Measurements from ENCODE around the gene MILR1.
"Not testable (repeated sequence)": the region's sequence is repeated elsewhere in the genome, so short reads cannot be mapped to it uniquely, and the experiment has no call there.

The MILR1 gene

DNA sequence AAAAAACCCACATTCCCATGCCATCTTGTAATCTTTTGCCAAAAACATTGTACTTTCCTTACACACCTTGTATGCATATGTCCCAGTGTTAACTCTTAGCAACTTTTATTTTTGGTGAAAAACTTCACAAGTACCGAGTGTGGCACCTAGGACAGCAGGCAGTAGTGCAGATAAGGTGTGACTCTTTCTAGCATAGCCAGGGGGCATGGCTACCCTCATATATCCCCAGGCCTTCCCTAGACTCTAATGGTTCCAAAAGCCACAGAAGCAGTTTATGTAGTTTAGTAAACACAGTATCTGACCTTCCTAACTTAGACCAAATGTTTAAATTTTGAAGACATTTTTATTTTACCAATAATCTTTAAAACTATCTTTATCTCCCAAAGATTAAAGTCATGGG is 20.5 kb upstream of the MILR1 start:
- no peak for DNase-seq

DNA sequence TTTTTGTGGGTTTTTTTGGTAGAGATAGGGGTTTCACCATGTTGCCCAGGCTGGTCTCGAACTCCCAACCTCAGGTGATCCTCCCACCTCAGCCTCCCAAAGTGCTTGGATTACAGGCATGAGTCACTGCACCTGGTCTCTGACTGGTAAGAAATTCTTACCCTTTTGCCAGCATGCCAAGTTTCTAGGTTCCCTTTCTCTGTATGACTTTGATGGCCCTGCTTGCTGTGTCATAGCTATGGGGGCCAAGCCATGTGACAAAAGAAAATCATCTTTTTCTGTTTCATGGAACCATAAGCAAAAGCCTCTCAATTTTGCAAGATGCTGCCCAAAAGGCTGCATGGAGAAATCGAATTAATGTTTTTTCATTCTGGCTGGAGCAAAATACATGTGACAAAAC is 18.9 kb upstream of the MILR1 start:
- DNase-seq, result not testable (repeated sequence)

DNA sequence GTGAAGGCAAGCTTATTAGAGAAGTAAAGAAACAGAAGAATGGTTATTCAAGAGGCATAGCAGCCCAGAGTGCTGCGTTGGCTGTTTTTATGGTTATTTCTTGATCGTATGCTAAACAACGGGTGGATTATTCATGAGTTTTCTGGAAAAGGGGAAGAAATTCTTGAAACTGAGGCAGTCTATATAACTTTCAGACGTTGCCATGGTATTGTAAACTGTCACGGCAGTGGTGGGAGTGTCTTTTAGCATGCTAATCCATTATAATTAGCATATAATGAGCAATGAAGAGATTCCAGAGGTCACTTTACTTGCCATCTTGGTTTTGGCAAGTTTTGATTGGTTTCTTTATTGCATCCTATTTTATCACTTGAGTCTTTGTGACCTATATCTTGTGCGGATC is 17.4 kb upstream of the MILR1 start:
- DNase-seq, result no peak

DNA sequence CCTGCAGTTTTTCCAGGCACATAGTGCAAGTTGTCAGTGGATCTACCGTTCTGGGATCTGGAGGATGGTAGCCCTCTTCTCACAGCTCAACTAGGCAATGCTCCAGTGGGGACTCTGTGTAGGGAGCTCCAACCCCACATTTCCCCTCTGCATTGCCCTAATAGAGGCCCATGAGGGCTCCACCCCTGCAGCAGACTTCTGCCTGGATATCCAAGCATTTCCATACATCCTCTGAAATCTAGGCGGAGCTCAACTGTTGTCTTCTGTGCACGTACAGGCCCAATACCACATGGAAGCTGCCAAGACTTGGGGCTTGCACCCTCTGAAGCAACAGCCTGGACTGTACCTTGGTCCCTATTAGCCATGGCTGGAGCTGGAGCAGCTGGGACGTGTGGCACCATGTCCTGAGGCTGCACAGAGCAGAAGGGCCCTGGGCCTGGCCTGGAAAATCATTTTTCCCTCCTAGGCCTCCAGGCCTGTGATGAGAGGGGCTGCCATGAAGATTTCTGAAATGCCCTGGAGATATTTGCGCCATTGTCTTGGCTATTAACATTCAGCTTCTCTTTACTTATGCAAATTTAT is 10.9 kb upstream of the MILR1 start:
- no peak for DNase-seq

DNA sequence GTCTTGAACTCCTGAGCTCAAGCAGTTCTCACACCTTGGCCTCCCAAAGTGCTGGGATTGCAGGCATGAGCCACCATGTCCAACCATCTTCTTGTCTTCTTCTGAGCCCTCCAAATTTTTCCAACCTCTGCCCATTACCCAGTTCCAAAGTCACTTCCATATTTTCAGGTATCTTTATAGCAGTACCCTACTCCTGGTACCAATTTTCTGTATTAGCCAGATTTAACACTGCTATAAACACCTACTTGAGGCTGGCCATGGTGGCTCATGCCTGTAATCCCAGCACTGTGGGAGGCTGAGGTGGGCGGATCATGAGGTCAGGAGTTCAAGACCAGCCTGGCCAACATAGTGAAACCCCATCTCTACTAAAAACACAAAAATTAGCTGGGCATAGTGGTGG is 9.4 kb upstream of the MILR1 start:
- not testable (repeated sequence) for DNase-seq

DNA sequence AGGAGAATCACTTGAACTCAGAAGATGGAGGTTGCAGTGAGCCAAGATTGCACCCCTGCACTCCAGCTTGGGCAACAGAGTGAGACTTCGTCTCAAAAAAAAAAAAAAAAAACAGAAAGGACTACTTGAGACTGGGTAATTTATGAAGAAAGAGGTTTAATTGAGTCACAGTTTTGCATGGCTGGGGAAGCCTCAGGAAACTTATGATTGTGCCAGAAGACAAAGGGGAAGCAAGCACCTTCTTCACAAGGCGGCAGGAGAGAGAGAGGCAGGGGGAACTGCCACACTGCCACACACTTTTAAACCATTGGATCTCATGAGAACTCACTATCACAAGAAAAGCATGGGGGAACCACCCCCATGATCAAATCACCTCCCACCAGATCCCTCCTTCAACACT is 9.0 kb upstream of the MILR1 start:
- no peak for DNase-seq

DNA sequence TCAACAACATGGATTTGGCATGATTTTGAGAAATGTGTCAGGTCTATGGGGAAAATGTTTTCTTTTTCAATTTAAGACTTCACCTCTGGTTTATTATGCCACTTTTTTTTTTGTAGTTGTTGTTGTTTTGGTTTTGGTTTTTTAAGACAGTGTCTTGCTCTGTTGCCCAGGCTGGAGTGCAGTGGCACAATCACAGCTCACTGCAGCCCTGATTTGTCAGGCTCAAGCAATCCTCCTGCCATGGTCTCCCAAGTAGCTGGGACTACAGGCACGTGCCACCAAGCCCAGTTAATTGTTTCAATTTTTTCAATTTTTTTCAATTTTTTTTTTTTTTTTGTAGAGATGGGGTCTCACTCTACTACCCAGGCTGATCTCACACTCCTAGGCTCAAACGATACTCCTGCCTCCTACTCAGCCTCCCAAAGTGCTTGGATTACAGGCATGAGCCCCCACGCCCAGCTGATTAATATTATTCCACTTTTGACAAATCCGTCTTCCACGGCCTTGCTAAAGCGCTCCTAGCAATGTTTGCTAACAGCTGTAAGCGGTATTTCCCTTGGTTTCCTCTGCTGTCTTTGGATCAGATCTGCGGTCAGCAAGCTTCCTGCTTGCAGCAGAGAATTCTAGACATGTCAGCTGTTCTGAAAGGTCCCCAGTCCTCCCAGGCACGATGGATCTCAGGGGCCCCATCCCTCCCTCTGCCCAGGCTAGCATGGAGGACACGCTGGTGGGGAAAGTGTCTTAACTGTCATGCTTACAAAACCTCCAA is 7.0 kb upstream of the MILR1 start:
- no peak for DNase-seq

DNA sequence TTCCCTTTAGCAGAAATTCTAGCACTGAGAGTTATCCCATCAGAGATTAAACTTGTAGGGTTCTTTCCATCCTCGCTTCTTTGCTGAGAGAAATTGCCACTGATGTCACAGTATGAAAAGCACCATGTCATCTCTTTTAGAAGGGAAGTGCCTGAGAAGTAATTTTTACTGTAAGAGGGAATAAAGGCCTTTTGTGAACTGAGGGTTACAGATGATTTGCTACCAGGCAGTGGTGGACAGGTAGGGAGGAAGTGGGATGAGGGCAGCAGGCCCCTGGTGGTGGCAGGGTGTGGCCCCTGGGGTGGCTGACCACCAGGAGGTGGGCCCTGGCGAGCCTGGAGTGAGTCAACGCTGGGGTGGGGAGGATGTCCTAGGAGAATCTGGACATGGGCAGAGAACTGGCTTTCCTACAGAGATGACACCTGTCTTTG is 6.4 kb upstream of the MILR1 start:
- no peak for DNase-seq

DNA sequence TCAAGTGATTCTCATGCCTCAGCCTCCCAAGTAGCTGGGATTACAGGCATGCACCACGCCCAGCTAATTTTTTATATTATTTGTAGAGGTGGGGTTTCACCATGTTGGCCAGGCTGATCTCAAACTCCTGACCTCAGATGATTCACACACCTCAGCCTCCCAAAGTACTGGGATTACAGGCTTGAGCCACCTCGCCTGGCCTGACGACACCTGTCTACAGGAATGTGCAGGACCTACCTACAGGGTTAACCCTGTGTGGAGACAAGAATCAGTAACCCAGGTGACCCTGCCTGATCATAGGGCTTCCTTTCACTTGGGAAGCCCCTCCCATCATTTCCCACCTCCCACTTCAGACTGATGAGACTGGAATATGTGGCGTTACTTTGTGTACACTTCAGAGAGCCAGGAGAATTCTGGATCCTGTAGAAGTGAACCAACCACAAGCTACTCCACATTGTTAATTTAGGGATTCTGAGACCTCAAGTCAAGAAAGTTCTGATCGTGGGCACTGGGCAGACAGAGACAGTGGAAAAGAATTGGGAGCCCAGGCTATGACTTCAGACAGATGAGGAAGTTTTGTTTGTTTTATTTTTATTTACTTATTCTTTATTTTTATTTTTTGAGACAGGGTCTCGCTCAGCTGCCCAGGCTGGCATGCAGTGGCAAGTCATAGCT is 5.7 kb upstream of the MILR1 start:
- DNase-seq, result no peak

DNA sequence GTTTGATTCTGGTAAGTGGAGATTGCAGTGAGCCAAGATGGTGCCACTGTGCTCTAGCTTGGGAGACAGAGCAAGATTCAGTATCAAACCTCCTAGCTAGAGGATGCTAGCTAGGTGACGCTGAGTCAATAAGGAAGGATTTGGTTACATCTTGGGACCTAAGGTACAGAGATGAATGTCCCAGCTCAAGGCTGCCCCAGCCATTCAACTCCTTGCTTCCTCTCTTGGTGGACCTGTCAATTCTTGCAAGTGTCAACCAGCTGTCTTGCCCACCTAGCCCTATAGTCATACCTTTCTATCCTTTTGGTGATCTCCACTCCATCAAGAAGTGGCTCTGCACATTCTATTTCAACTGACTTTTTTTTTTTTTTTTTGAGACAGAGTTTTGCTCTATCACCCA is 1.4 kb upstream of the MILR1 start:
- DNase-seq, result no peak

DNA sequence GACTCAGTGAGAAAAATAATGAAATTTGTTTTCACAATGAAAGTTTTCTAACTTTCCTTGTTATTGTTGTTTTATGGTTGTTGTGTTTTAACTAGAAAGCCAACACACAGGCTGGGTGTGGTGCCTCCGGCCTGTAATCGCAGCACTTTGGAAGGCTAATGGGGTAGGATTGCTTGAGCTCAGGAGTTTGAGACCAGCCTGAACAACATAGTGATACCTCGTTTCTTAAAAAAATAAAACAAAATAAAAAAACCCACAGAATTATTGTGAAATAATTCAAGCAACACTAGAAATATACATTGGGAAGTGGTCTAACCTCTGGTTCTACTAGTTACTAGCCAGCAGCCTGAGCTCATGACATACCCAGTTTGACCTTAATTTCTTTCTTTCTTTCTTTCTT is 630 bp downstream of the MILR1 start:
- DNase-seq, result no peak

DNA sequence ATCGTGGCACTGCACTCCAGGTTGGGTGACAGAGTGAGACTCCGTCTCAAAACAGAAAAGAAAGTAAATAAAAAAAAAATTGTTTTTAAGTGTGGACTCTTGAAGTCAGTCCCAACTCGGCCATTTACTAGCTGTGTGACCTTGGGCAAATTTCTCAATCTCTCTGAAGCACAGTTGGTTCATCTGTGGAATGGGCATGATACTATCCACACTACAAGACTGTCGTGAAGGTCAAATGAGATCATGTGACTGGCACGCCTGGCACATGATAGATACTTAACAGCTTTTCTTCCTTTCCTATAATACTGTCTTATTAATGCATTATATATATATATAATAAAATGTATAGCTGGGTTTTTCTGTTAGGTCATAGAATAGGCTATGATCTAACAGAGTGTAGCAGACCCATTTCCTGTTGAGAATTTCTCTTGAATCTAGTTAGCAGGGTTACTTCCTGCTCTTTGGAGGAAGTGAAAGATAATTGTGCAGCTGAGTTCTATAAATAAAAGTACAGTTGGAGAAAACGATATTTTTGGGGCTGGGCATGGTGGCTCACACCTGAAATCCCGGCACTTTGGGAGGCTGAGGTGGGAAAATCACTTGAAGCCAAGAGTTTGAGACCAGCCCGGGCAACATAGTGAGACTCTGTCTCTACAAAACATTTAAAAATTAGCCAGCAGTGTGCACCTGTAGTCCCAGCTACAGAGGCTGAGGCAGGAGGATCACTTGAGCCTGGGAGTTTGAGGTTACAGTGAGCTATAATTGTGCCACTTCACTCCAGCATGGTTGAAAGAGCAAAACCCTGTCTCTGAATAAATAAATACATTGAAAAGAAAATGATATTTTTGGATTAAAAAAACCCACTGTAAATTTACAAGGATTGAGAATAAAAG is 7.3 kb downstream of the MILR1 start:
- no peak for DNase-seq

DNA sequence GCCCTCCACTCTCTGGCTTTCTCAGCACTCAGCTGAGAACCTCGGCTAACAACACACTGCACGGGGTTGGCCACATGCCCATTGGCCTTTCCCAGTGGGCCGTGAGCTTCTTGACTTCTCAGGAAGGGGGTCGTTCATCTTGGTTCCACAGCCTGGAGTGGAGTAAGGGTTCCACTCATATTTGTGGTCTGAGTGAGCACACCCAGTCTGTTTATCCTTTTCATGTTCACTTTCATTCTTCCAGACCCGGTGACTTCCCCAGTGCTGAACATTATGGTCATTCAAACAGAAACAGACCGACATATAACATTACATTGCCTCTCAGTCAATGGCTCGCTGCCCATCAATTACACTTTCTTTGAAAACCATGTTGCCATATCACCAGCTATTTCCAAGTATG is 8.2 kb downstream of the MILR1 start:
- no peak for DNase-seq

DNA sequence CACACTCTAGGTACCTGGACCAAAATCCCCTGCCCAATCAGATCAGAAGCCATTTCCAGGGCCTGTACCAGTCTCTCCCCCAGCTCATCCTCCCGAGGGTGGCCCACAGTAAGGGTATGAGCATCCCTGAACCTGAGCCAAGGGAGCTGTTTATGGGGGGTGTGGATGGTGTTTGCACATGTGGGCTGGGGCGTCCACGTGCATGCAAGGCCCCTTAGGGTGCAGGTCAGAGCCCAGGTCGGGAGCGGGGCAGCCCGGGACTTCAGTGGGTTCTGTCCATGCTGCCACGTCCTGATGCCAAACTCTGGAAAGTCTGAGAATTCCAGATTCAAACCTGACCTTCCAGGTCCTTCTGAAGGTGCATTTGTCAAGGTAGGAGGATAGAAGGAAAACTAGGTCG is 9.8 kb downstream of the MILR1 start:
- DNase-seq, result no peak

DNA sequence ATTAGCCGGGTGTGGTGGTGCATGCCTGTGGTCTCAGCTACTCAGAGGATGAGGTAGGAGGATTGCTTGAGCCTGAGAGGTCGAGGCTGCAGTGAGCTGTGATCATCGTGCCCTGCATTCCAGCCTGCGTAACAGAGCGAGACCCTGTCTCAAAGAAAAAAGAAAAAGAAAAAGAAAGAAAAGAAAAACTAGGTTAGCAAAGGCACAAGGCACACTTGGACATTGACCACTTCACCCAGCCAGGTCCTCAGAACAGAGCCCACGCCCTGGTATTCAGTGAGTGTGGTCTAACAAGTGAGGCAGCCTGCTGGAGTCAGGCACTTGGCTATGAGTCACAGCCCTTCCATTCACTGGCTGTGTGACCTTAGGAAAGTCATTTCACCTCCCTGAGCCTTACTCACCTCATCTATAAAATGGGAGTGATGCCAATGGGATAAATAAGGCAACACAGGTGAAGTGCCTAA is 10.4 kb downstream of the MILR1 start:
- no peak for DNase-seq

DNA sequence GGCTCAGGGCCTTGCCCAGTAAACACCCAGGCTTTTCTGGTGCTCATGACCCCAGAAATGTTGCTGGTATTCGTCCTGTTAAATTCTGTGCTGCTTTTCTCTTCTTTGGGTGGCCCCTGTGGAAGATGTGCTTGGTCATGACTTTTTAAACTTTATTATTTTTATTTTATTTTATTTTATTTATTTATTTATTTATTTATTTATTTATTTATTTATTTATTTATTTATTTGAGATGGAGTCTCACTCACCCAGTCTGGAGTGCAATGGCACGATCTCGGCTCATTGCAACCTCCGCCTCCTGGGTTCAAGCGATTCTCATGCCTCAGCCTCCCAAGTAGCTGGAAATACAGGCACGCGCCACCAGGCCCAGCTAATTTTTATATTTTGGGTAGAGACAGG is 10.9 kb downstream of the MILR1 start:
- DNase-seq, result not testable (repeated sequence)

DNA sequence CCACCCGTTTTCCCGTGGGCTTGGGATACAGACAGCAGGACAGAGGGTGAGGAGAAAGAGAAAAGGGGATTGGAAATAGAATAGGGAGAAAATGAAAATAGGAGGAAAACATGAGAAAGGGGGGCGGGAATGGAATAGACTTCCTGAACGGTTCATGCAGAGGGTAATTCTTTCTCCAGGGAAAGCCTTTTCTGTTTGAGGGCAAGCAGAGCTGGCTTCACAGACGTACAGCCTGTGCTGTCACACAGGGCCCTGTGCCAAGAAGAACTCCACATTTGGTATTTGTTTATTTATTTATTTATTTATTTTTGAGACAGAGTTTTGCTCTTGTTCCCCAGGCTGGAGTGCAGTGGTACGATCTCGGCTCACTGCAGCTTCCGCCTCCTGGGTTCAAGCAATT is 12.0 kb downstream of the MILR1 start:
- DNase-seq, result no peak

DNA sequence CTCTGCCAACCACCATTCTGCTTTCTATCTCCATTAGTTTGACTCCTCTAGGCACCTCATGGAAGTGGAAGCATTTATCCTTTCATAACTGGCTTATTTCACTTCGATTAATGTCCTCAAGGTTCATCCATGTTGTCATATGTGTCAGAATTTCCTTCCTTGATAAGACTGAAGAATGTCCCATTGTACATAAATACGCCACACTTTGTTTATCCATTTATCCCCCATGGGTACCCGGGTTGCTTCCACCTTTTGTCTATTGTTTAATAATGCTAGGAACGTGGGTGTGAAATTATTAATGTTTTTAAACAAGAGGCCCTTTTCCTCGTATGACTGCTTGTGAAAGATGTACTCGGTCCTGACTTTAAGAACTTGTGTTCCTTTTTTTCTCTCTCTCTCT is 12.9 kb downstream of the MILR1 start:
- no peak for DNase-seq

DNA sequence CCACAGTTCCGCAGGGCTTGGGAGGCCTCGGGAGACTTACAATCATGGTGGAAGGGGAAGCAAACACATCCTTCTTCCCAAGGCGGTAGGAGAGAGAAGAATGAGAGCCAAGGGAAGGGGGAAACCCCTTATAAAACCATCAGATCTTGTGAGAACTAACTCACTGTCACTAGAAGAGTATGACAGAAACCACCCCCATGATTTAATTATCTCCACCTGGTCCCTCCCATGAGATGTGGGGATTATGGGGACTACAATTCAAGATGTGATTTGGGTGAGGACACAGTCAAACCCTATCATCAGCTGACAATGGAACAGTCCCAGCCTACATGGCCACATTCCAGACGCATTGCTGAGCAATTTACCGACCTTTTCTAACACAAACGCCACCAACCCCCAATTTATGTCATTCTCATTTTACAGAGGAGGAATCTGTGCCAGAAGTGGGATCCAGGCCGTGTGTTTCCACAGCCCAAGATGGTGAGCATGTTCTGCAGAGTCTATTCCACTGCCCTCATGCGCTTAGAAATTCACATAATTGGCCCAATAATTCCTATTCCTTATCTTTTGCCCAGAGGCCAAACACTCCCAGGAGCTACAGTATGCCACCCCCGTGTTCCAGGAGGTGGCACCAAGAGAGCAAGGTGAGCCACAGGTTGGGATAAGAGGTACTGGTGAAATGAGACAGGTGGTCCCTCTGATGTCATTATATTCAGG is 17.3 kb downstream of the MILR1 start:
- no peak for DNase-seq

DNA sequence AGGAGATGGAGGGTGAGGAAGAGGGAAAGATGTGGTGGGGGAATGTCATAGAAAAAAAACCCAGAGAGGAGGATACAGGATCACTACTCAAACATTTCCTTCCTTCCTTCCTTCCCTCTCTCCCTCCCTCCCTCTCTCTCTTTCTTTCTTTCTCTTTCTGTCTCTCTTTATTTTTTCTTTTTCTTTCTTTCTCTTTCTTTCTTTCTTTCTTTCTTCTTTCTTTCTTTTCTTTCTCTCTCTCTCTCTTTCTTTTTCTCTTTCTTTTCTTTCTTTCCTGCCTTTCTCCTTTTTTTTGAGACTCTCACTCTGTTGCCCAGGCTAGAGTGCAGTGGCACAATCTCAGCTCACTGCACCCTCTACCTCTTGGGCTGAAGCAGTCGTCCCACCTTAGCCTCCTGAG is 17.9 kb downstream of the MILR1 start:
- DNase-seq, result not testable (repeated sequence)

DNA sequence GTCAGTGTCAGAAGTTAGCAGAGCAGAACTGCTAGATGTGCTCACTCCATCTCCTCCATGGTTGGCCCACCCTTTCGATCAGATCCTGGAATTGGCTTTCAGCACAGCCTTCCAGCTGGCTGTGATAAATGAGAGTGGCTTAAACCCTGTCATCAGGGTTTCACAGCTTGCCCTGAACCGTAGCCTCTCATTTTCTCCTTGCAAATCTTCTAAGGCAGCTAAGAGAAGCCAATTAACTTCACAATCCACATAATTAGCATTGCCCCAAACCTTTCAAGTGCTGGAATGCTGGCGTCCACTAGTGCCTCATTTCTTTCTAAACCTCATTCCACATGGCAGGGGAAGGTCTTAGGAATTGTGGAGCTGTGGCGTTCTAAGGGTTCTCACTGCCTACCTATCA is 21.7 kb downstream of the MILR1 start:
- no peak for DNase-seq

DNA sequence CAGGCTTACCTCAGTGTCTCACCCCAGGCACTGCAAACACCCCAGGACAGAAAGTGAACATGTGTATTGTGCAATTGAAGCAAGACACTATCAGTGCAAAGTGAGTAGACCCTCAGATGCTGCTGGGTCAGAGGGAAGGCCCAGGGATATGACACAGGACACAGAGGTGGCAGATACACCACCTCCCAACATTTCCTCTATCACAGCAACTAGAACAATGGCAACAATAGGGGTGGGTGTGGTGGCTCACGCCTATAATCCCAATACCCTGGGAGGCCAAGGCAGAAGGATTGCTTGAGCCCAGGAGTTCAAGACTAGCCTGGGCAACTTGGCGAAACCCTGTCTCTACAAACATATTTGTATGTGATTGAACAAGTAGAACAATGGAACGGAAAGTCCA is 22.5 kb downstream of the MILR1 start:
- DNase-seq, result no peak

DNA sequence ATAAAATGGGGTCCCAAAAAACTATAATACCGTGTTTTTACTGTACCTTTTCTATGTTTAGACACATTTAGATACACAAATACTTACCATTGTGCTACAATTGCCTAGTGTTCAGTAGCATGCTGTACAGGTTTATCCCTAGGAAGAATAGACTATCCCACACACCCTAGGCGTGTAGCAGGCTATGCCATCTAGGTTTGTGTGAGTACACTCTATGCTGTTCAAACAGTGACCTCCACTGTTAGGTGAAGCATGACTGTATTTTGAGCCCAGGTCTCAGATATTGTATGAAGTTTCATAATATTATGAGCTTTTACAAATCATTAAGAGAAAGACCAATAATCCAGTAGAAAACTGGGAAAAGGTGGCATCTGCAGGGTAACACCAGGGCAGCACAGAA is 23.6 kb downstream of the MILR1 start:
- DNase-seq, result no peak

Measured in stimulated activated CD4-positive, alpha-beta T cell treated with anti-CD3 and anti-CD28 coated beads, Interleukin-2, amount 100 ng/mL, for 48 hours (primary cell).